Epithelial cell of proximal tubule (primary cell): ENCODE measurements around the gene DIO2. TPM values are rescaled to one million over a fixed set of nuclear protein-coding genes. Genes with fewer than 3 reads are reported as not detected.

Source experiments
- DNase-seq: peaks from one replicate; pipeline ENCODE4 v3.0.0-alpha.2; 2011; ENCODE audit warnings: low read depth
- H3K4me3 ChIP-seq: 2 replicates; pipeline ENCODE4 v1.5.1; 2011; ENCODE audit warnings: low read depth, mild to moderate bottlenecking, low read length
- CTCF ChIP-seq: conservative IDR thresholded peaks from 2 replicates; pipeline ENCODE4 v1.5.1; 2012; ENCODE audit warnings: low read depth, mild to moderate bottlenecking, low read length
- total RNA-seq: library from RNA; depleted of rRNA; stranded (reverse); fragments of >200 nt; gene quantifications from 2 replicates; pipeline ENCODE4 v1.2.3, GENCODE V29; 2015

Gene DIO2
- total RNA-seq, 1 donor from 2014 or later, result not detected

- no peak for TF ChIP-seq CTCF
- DNase-seq, result no peak
- no peak overlapping the region for H3K4me3 ChIP-seq
These were observed 38.8 kb downstream of the DIO2 start for GRCh38 chr14:80172375-80173051.

- no peak for DNase-seq
- no peak overlapping the region for H3K4me3 ChIP-seq
- TF ChIP-seq CTCF, result no peak
These were observed 43.4 kb downstream of the DIO2 start for GRCh38 chr14:80167793-80168448.

GRCh38 chr14:80164991-80165721 is 46.1 kb downstream of the DIO2 start:
- no peak for TF ChIP-seq CTCF
- DNase-seq, result no peak
- no peak overlapping the region for H3K4me3 ChIP-seq

GRCh38 chr14:80152763-80153162 is 58.5 kb downstream of the DIO2 start:
- H3K4me3 ChIP-seq, result no peak overlapping the region
- TF ChIP-seq CTCF, result no peak
- no peak for DNase-seq

GRCh38 chr14:80152166-80152565 is 59.1 kb downstream of the DIO2 start:
- no peak for TF ChIP-seq CTCF
- DNase-seq, result no peak
- H3K4me3 ChIP-seq, result no peak overlapping the region

GRCh38 chr14:80150301-80150700 is 61.0 kb downstream of the DIO2 start:
- no peak overlapping the region for H3K4me3 ChIP-seq
- no peak for DNase-seq
- no peak for TF ChIP-seq CTCF
